HG02623 (cell line): ENCODE results near the gene PXMP4.
"Not testable (repeated sequence)": the region's sequence is repeated elsewhere in the genome, so short reads cannot be mapped to it uniquely, and the experiment has no call there.

ENCODE experiments used
- ATAC-seq: cut with Tn5 transposase; IDR thresholded peaks from one replicate; pipeline ENCODE4 v1.9.1; 2021; ENCODE audit warnings: moderate library complexity; ENCODE audit not compliant: unreplicated experiment

The PXMP4 gene

DNA sequence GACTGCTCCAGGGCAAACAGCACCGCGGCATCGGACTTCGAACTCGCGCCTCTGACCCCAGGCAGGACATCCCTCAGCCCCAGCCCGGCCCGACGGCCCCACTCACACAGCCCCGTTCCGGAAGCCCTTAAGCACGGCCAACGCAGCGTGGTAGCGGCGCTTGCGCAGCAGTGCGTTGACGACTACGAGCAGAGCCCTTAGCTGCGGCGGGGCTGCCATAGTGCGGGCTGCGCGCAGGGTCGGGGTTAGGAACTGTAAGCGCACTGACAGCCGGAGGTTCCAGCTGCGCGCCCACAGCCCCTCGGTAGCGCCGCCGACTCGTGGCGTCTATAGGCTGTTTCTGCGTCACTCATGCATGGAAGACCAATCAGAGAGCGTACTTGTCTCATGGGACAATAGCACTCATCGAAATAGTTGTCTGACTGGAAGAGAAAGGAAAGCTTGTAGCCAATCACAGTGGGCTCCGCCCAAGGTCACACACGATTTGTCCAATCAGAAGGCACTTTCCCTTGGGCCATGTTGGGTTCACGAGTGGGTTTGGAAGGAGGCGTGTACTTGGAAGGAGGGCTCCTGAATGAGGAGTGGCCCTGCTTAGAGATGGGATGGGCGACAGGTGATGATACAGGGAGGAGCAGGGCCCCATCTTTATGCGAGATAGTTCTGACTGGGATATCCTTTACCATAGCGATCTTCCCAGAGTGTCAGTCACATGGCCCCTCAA is at the start of gene PXMP4:
Gene PXMP4, minus strand, starts transcription at position 322 of the 721 bp plus-strand sequence. Its CDS starts 103 bp downstream, at position 219.
- ATAC-seq, result peak; percentile 92

DNA sequence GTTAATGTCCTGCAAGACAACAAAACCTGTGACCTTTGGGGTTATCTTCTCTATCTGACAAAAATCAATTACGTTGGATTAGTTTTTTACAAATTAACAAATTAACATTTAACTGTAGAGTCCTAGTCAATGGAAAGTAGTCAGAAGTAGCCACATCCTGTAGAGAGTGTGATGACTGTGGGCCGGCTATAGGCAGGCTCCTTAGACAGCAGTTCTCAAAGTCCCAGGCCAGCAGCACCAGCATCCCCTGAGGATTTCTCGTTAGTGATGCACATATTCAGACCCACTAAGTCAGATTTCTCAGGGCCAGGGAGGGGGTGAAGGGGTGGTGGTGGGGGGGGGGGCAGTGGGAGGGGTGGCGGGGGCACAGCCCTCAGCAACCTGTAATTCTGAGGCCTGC is 48.9 kb upstream of the PXMP4 start:
- no peak for ATAC-seq

- ATAC-seq, result no peak
Observed at GRCh38 chr20:33767777-33768138, 47.6 kb upstream of the PXMP4 start.

DNA sequence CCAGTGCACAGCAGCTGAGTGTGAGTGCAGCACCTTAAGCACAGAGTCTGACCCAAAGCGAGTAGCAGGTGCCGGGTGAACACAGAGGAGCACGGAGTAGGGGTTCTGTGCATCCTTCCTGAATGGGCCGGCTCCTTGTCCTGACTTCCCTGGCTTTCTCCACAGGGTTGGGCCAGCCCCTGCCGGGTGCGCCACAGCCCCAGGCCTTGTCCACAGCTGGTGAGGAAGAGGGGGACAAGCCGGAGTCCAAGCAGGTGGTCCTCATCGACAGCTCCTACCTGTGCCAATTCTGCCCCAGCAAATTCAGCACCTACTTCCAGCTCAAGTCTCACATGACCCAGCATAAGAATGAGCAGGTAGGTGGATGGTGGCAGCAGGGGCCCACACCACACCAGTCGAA is 46.6 kb upstream of the PXMP4 start:
- no peak for ATAC-seq

DNA sequence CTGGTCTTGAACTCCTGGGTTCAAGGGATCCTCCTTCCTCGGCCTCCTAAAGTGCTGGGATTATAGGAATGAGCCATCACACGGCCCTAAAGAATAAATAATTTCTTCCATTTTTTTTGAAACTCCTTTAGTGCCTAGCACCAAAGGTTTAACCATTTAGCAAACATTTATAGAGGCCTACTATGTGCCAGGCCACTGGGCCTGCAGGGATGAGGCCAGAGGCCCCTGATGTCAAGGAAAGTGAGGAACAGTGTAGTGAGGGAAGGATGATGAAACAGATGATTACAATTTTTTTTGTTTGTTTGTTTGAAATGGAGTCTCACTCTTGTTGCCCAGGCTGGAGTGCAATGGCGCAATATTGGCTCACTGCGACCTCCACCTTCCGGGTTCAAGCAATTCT is 45.5 kb upstream of the PXMP4 start:
- no peak for ATAC-seq

GRCh38 chr20:33765099-33765498 is 45.0 kb upstream of the PXMP4 start:
- no peak for ATAC-seq

GRCh38 chr20:33761698-33762250 is 41.7 kb upstream of the PXMP4 start:
- ATAC-seq, result no peak

DNA sequence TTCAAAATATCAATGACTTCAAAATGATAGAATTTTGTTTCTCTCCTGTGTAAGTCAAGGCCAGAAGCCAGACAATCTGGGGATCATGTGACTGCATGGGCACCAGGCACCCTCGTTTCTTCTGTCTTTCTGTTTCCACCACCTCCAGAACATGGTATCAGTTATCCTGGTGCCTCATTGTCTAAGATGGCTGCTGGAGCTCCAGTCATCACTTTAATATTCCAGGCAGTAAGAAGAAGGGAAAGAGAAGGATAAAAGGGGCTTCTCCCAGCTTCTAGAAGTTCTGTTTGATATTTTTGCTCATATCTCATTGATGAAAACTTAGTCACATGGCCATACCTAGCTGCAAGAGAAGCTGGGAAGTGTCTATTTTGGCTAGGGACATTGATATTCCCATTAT is 37.3 kb upstream of the PXMP4 start:
- ATAC-seq, result no peak

DNA sequence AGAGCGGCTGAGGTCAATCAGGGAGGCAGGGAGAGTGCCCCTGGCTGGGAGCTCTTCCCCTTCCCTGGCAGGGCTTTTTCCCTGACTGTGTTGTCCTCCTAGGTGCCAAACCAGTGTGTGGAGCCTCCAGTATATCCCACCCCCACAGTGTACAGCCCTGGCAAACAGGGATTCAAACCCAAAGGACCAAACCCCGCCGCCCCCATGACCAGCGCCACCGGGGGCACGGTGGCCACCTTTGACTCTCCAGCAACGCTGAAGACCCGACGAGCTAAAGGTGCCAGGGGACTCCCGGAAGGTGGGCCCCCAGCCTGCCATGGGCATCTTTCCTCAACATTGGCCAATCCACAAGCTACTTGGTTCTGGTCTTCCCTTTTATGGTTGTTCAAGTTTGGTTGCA is 36.9 kb upstream of the PXMP4 start:
- ATAC-seq, result no peak

GRCh38 chr20:33755936-33756490 is 35.9 kb upstream of the PXMP4 start:
- not testable (repeated sequence) for ATAC-seq

DNA sequence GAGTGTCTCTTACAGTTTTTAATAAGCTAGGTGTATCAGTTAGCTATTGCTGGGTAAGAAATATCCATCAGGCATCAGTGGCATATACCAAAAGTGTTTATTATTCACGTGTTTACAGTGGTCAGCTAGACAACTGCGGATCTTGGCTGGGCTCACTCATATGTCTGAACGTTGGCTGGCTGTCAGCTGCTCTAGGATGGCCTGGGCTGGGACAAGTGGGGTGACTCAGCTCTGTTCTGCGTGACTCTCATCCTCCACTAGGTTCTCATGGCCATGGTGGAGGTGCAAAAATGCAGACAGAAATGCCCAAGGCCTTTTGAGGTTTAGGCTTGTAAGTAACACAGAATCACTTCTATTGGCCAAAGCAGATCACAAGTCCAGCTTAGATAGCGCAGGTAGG is 33.7 kb upstream of the PXMP4 start:
- no peak for ATAC-seq

DNA sequence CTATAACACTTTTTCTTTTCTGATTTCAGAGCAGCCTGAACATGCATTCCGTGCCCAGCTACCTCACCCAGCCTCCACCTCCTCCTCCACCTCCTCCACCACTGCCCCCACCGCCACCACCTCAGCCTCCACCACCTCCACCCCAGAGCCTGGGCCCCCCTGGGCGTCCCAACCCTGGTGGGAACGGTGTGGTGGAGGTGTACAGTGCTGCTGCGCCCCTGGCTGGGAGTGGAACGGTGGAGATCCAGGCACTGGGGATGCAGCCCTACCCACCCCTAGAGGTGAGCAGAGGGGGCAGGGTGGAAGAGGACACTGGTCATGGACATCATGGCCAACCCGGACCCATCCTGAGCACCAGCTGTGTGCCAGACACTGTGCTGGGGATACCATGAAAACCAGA is 33.0 kb upstream of the PXMP4 start:
- no peak for ATAC-seq

DNA sequence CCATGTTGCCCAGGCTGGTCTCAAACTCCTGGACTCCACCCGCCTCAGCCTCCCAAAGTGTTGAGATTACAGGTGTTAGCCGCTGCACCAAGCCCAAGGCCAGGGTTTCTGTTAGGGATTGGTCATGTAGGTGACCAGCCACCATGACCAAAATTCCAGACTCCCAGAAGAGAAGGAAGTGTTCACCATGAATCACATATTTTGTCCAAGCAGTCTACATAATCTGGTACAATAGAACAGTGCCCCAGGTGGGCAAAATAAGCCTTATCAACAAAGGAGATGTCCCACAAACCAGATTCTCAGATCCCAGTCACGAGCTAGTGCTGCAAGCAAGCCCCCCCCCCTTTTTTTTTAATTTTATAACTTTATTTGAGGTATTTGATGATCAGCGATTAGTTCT is 31.7 kb upstream of the PXMP4 start:
- ATAC-seq, result no peak

- no peak for ATAC-seq
Observed at GRCh38 chr20:33746325-33746998, 26.4 kb upstream of the PXMP4 start.

DNA sequence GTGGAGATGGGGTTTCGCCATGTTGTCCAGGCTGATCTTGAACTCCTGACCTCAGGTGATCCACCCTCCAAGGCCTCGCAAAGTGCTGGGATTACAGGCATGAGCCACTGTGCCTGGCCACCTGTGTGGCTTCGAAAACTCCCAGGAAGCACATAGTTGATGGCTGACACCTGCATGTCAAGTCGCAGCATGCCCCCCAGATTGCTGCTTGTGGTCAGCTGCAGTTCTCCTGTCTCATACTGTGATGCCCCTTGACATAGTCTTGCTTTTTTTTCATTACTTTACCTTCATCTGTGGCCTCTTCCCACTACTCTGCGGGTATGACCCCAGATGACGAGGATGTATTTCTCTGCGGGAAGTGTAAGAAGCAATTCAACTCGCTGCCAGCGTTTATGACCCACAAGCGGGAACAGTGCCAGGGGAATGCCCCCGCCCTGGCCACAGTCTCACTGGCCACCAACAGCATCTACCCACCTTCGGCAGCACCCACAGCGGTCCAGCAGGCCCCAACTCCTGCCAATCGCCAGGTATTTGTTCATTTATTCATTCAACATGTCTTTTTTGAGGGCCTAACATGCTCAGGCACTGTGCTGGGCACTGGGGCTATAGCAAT is 24.8 kb upstream of the PXMP4 start:
- no peak for ATAC-seq

GRCh38 chr20:33744181-33744580 is 24.1 kb upstream of the PXMP4 start:
- no peak for ATAC-seq

DNA sequence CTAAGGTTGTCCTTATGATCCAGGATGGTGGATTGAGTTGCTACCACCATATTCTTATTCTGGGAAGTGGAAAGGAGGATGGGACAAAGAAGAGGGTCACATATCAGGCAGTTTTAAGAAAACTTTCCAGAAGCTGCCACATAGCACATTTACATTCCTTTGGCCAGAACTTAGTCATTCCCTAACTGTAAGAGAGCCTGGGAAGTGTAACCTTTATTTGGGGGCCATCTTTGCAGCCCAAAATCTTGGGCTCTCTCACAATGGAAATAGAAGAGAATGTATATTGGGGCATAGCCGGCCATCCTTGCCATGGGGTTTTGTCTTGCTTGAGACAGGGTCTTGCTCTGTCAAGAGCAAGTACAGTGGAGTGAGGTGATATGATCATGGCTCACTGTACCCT is 20.1 kb upstream of the PXMP4 start:
- ATAC-seq, result no peak

DNA sequence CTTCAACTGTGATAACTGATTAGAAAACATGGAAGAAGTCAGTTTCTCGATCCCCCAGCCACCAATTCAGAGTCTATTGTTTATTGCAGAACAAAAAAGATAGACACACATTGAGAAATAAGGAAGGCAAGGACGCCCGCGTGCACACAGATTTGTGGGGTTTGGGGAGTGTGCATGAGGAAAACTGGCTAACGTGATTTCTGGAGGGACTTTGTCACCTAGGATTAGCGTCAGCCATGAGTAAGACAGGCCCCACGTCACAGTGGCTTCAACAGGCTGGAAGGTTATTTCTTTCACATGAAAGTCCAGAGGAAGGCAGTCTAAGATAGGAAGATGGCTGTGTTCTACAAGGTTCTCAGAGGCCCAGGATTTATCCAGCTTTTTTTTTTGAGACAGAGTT is 19.4 kb upstream of the PXMP4 start:
- ATAC-seq, result no peak

DNA sequence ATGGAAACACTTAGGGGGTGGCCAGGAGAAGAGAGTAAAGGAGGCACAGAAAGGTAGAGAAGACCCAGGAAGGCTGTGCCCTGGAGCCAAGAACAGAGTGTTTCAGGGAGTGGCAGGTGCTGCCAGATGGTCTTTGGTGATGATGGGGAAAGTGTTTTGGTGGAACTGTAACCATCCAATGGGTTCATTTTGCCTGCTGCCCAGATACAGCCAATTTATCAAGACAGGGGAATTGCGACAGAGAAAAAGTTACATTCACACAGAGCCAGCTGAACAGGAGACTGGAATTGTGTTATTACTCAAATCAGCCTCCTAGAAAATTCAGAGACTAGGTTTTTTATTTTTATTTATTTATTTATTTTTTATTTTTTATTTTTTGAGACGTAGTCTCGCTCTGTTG is 16.9 kb upstream of the PXMP4 start:
- no peak for ATAC-seq

DNA sequence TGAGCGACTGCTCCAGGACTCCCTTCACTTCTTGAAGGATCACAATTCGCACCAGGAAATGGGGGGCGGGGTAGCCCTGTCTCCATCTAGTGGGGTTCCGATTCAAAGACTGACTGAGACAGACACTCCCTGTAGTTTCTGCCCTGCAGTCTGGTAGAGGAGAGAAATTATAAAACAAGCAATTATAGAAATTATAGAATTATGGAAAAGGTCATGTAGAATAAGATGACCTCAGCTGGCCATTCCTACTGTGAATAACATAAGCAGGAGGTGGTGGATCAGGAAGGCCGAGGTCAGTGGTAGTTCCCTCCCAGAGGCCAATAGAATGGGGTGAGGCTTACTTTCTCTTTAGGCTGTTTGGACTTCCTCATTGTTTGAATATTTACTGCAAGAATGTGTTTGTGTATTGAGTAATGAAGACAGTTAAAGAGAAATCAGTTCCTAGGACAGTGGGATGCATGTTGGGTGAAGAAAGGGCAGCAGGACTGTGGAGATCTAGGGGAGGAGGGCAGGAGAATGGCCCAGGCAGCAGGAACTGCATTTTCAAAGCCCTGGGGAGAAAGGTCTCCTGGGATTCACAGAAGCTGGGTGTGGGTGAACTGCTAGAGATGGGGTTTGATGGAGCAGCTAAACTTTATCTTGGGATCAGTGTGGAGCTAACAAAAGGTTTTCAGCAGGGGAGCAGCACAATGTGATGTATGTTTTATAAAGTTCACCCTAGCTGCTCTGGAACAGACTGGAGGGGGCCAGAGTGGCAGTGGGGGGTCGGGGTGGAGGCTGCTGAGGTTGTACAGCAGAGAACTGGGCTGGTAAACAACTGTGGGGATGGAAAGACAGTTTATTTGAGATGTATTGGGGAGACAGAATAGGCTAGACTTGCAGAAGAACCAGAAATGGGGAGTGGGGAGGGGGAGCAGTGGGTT is 13.8 kb upstream of the PXMP4 start:
- no peak for ATAC-seq
